HG03575 (cell line): ENCODE results near the gene ARHGEF6.
A peak's percentile ranks its signal among the peaks of the same experiment; 100 is the strongest.
"Not testable (repeated sequence)": the region's sequence is repeated elsewhere in the genome, so short reads cannot be mapped to it uniquely, and the experiment has no call there.

Experiments used
- ATAC-seq: cut with Tn5 transposase; IDR thresholded peaks from one replicate; pipeline ENCODE4 v1.9.1; 2021; ENCODE audit not compliant: unreplicated experiment, insufficient number of reproducible peaks, low FRiP score; ENCODE audit errors: extremely low read depth

Gene ARHGEF6

GRCh38 chrX:136789856-136790255 lies 9.1 kb upstream of the ARHGEF6 start:
- no peak for ATAC-seq

- no peak for ATAC-seq
These were observed 3.5 kb upstream of the ARHGEF6 start for GRCh38 chrX:136784231-136784630.

GRCh38 chrX:136783159-136783558 lies 2.4 kb upstream of the ARHGEF6 start:
- no peak for ATAC-seq

- no peak for ATAC-seq
These were observed 557 bp upstream of the ARHGEF6 start for GRCh38 chrX:136781180-136781797.

GRCh38 chrX:136780241-136780640 lies 491 bp downstream of the ARHGEF6 start:
- ATAC-seq, result no peak

GRCh38 chrX:136779346-136779781 lies 1.4 kb downstream of the ARHGEF6 start:
- ATAC-seq, result no peak

GRCh38 chrX:136778916-136779315 lies 1.8 kb downstream of the ARHGEF6 start:
- no peak for ATAC-seq

GRCh38 chrX:136778020-136778419 lies 2.7 kb downstream of the ARHGEF6 start:
- ATAC-seq, result no peak

- no peak for ATAC-seq
These were observed 7.1 kb downstream of the ARHGEF6 start for GRCh38 chrX:136773648-136774047.

GRCh38 chrX:136771869-136772268 lies 8.9 kb downstream of the ARHGEF6 start:
- ATAC-seq, result not testable (repeated sequence)

- ATAC-seq, result no peak
These were observed 12.2 kb downstream of the ARHGEF6 start for GRCh38 chrX:136768469-136769084.

- ATAC-seq, result no peak
These were observed 13.4 kb downstream of the ARHGEF6 start for GRCh38 chrX:136767104-136767941.

- no peak for ATAC-seq
These were observed 14.0 kb downstream of the ARHGEF6 start for GRCh38 chrX:136766785-136767103.

GRCh38 chrX:136765821-136766356 lies 14.8 kb downstream of the ARHGEF6 start:
- ATAC-seq, result no peak

- ATAC-seq, result no peak
These were observed 16.5 kb downstream of the ARHGEF6 start for GRCh38 chrX:136764206-136764605.

GRCh38 chrX:136762820-136763452 lies 17.8 kb downstream of the ARHGEF6 start:
- ATAC-seq, result no peak

GRCh38 chrX:136761421-136761820 lies 19.3 kb downstream of the ARHGEF6 start:
- no peak for ATAC-seq

- ATAC-seq, result peak; percentile 51
These were observed 20.8 kb downstream of the ARHGEF6 start for GRCh38 chrX:136759968-136760367.

- no peak for ATAC-seq
These were observed 25.3 kb downstream of the ARHGEF6 start for GRCh38 chrX:136755411-136755810.
